ENCODE results near the gene SNX25.

SNX25 gene

GRCh38 chr4:185270885-185271284 is 61.5 kb downstream of the SNX25 start:
- no peak for DNase-seq

DNA sequence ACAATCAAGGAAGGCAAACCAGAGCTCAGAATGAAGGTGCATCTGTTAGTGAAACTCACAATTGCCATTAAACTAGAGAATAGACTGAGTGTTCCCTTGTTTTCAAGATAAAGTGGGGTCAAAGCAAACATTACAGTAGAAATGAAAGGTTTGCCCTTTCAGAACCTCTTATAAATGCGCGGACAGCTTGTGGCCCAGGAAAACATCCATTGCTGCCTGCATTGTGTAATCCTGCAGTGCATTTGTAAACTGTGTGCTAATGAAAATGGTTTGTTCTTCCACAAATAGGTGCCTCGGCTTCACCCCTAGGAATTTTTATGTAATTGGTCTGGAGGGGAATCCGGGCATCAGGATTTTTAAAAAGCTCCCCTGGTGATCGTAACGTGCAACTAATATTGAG is 62.8 kb downstream of the SNX25 start:
- no peak for DNase-seq

DNA sequence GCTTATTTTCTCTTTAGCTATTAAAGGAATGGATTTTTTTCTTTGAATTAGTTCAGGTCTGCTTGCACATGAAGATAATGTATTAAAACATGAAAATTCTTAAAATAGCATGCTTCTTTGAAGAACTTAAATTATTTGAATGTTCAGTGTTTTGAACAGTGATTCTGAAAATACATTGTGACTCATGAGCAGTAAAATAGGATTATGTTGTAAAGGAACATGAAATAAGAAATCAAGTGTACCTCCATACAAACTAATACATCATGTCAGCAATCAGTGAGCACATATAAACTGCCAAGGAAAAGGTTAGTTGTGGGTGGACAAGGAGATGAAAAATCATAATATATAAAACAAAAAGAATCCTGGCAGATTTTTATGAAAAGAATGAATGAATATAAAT is 66.1 kb downstream of the SNX25 start:
- no peak for DNase-seq

DNA sequence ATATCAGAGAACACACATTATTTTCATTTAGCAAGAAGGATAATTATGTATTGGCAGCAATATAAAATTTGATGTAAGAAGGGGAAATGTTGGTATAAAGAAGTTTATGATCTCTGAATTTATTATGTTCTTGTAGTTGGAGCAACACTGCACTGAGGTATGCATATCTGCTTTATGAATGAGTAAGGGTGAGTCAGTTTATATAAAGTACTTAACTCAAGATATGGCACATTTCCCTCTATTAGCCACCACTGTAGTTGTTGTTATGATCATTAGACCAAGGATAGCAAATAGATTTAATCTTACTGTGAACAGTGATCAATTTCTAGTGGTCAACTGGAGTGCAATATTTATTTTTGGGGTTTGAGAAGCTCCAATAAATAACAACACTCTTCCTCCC is 66.6 kb downstream of the SNX25 start:
- no peak for DNase-seq

- no peak for DNase-seq
Observed at GRCh38 chr4:185278716-185279115, 69.3 kb downstream of the SNX25 start.

DNA sequence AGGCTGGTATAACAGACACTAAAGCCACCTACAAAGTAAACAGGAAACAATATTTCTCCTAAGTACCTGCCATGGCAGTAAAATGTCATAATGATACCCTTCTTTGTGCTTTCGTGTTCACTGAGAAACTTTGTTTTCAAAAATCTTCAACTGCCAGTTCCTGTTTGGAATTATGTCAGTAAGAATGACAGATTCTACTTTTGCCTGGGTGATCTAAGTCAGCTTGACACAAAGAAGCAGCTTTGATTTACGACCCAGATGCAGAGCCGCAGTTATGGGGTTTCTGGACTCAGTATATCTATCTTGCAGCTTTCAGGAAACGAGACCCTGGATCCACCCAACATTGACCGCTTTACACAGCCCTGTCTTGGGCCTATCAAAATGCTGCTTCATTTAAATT is 71.2 kb downstream of the SNX25 start:
- no peak for DNase-seq

DNA sequence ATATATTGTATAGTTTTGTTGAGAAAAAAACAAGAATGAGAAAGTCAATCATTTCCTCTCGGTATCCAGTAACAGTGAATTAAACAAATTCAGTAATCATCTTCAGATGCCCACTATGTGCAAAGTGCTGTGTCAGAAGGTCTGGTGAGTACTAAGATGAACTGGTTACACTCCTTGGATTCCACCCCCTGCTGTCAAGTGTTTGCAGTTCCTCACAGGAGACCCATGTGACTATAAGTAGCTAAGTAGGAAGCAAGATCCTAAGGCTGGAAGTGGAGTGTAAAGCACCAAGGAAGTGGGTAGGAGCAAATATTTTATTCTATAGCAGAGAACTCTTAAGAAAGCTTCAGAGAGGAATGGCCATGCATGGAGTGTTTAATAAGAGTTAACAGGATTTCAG is 73.6 kb downstream of the SNX25 start:
- DNase-seq, result peak; percentile 55

DNA sequence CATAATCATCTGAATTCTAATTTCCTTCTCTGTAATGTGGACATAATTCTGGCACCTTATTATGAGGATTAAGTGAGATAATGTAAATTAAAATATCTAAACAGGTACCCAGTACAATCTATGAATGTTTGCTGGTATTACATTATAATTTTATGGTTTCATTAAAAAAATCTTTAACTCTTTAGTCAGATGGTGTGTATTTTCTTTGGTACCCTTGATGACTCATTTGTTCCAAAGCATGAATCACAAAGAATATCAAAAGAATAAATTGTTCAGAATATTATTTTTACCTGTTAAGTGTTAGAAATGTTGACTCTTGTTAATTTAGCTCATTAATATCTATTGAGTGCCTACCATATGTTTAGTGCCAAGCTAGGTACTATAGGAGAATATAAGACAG is 74.3 kb downstream of the SNX25 start:
- DNase-seq, result no peak

GRCh38 chr4:185285632-185286393 is 76.4 kb downstream of the SNX25 start:
- DNase-seq, result no peak

DNA sequence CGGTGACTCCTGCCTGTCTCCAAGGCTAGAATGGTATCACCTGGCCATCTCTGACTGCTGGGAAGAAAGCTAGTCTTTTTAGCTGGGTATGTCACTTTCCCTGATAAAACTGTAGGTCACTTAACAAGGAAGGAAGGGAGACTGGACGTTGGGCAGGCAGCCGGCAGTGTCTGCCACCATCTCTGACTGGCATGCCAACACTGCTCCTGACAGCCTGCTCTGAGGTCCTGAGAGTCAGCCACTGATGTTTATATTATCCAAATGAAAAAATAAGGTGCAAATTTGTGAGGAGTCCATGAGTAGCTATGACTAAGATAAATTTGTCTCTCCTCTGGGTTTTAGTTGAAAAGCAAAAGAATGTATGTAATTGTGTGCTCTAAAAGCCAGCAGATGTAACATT is 77.2 kb downstream of the SNX25 start:
- DNase-seq, result no peak

DNA sequence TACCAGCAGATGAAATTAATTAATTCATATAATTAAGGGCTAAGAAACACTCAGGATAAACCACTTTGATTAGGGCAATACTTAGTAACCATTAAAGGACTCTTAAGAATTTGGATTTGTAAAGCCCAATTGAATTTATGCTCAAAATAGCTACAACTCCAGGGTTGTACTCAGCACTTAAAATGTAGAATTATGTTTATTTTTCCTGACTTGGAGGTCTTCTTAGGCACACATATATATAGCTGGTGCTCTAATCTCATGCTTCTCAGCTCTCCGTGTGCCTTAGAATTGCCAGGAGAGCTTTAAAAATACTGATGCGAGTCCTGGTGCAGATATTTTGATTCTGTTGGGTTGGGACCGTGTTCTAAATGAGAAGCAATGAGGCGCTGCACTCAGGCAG is 77.6 kb downstream of the SNX25 start:
- no peak for DNase-seq

DNA sequence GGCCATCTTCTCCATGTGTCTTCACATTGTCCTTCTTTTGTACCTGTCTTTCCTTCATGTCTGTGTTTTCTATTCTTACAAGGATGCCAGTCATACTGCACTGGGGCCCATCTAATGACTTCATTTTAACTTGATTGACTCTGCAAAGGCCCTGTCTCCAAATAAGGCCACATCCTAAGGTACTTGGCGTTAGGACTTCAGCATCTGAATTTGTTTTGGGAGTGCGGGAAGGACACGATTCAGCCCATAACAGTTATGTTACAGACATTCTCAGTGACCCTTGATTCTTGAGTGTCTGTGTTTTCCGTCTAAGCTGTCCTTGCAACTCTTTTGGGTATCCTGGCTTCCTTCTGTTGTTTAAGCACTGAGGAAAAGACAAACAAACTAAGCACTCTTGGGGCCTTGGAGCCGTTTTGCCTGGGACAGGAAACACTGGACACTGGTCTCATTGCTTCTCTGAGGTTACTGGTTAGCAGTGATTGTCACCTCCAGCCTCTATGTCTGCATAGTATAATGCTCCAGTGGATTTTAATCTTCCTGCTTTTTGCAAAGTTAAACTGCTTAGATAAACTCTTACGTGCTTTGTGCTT is 80.7 kb downstream of the SNX25 start:
- DNase-seq, result no peak

GRCh38 chr4:185290656-185291055 is 81.3 kb downstream of the SNX25 start:
- DNase-seq, result no peak

GRCh38 chr4:185293202-185293601 is 83.8 kb downstream of the SNX25 start:
- DNase-seq, result no peak

DNA sequence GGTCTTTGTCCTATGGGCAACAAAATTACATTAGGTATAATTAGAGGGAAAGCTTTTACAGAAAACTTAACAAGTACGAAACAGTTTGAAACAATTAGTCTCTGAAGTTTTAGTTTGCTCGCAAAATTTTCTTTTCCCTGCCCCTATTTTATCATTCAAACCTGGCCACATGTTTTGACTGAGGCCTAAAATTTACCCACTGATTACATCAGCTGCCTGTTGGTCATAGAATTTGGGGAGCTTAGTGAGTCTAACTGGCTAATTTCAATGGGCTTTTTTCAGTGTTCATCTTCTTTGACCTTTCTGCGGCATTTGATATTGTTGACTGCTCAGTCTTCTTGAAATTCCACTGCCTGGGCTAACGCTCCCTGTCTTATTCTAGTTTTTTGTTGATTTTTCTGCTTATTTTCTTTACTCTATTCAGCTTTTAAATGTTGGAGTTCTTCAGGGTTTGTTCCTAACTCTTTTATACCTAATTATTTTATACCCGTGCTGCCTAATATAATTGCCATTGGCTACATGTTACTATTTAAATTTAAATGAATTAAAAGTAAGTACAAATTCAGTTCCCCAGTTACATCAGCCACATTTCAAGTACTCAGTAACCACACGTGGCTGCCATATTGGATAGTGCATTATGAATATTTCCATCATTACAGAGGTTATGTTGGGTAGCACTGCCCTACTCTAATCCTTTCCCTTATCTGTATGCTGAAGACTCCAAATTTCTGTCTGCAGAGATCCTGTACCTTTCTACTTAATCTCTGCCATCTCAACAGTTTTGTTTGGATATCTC is 87.5 kb downstream of the SNX25 start:
- DNase-seq, result no peak

- DNase-seq, result peak; percentile 41
Observed at GRCh38 chr4:185298728-185299430, 89.5 kb downstream of the SNX25 start.

DNA sequence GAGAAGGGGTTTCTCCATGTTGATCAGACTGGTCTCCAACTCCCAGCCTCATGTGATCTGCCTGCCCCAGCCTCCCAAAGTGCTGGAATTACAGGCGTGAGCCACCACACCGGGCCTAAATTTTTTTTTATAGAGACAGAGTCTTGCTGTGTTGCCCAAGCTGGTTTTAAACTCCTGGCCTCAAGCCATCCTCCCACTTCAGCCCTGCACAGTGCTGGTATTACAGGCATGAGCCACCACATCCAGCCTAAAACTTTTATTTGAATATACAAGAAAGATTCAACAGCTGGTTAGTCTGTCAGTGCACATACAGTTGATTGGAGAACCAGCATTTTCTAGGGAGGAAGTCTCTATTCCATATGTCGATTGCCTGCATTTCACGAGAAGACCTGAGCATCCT is 95.1 kb downstream of the SNX25 start:
- no peak for DNase-seq

DNA sequence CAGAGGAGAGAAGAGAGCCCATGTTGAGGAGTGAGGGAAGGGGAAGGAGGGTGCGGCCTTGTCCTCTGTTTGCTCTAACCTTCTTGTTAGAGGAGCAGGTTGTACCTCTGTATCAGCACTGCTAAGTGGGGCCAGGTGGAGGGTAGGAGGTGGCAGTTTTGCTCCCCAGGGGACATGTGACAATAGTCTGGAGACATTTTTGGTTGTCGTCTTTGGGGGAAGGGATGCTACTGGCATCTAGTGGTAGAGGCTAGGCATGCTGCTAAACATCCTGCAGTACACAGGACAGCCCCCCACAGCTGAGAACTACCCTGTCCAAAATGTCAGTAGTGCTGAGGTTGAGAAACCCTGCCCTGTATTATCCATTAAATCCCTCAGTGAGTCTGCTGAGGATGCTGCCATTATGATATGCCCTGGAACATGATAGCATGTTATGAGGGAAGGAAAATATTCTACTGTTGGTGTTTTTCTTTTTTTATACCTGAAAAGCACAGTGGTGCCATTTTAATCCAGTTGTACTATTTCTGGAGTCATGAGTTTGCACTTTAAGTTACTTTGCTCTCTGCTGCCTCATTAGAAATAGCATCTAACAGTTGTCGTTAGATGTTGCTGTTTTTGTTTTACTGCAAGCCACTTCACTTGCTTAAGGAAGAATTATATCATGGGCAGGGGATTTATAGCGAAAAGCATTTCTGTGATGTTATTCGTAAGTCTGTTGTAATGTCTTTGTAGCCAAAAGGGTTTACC is 95.7 kb downstream of the SNX25 start:
- DNase-seq, result no peak

DNA sequence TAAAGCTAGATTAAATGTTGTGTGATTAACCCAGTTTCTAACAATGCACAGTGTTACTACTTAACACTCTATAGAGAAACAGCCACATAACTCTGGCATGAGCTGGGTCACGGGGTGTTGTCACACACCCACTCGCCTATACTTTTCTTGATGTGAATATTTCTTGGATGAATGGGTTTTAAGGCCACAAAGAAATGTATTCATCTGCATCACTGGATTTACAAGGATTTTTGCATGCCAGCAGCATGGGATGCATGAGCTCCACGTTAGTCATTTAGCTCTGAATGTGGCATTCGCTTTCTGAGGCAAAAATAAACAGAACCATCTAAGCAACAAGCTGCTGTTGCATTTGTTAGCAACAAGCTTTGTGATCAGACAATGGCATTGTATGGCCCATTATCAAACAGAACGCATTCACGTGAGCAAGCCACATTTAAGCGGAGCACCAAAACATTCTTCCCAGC is 96.6 kb downstream of the SNX25 start:
- peak; percentile 42 for DNase-seq

DNA sequence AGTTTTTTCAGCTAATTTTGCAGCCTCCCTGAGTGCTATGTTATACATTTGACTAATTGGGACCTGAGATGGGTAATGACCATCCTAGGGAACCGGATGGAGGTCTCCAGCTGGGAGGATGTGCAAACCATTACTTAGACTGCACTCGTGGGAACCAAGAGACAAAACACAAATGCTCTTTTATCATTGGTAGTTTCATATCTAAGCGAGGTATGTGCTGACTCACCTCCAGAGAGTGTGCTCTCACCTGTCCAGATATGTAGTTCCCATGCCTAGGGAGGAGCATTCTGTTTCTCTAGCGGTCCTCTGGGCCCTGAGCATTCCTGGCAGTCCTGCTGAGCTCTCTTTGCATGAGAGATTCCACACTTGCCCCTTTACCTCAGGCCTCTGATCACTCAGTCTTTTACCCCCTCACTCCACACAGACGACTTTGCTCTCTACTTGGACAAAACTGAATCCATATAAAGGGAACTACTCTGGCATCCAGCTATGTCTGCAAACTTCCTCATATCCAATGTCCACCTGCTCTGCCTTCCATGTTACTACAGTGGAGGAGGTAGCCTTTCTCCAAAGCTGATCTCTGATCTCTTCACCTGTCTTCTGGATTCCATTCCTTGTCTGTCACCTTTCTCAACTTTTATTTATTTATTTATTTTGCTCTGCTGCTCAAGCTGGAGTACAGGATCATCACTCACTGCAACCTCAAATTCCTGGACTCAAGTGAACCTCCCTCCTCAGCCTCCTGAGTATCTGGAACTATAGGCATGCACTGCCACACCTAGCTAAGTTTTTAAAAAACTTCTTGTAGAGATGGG is 97.9 kb downstream of the SNX25 start:
- no peak for DNase-seq

GRCh38 chr4:185309770-185310169 is 100.4 kb downstream of the SNX25 start:
- DNase-seq, result no peak
